ENCODE data around the gene OSBPL6. TPM values are rescaled to one million over a fixed set of nuclear protein-coding genes. Genes with fewer than 3 reads are reported as not detected.

OSBPL6 gene
- total and polyA plus RNA-seq, 2 of the 13 experiments (the other 11 are each of a cell fraction or from before 2014, with no cell fraction given), result 0.03 to 0.11 TPM

- TF ChIP-seq NFKBIZ (CRISPR knock-in tag; IDR thresholded peaks at IDR 0.05) (no peak), MIER3 (CRISPR knock-in tag; IDR thresholded peaks at IDR 0.05; ENCODE audit: borderline replicate concordance) (peak; percentile 88), HOXA9 (CRISPR knock-in tag; IDR thresholded peaks at IDR 0.05; ENCODE audit: borderline replicate concordance) (no peak), ZNF430 (CRISPR knock-in tag; IDR thresholded peaks at IDR 0.05) (no peak), ZNF792 (CRISPR knock-in tag; IDR thresholded peaks at IDR 0.05) (peak; percentile 82; the same call in 1 of the 2 replicates), RFX1 (IDR thresholded peaks at IDR 0.05) (no peak), TEF (CRISPR knock-in tag; IDR thresholded peaks at IDR 0.05) (no peak), ZNF740 (CRISPR knock-in tag; IDR thresholded peaks at IDR 0.05) (no peak), CENPBD1 (CRISPR knock-in tag; IDR thresholded peaks at IDR 0.05; ENCODE audit: borderline replicate concordance, low read depth) (no peak), TBP (CRISPR knock-in tag; IDR thresholded peaks at IDR 0.05) (no peak), ZNF790 (CRISPR knock-in tag; IDR thresholded peaks at IDR 0.05; ENCODE audit: borderline replicate concordance) (no peak), TFDP1 (CRISPR knock-in tag; IDR thresholded peaks at IDR 0.05; ENCODE audit: borderline replicate concordance) (peak; percentile 86; the same call in 1 of the 2 replicates), BHLHE40 (IDR thresholded peaks at IDR 0.05; ENCODE audit: low read length) (peak; percentile 32; the same call in 1 of the 2 replicates), ZNF431 (CRISPR knock-in tag; IDR thresholded peaks at IDR 0.05; ENCODE audit: borderline replicate concordance, low read depth) (no peak), CENPT (CRISPR knock-in tag; IDR thresholded peaks at IDR 0.05; ENCODE audit: low read depth) (no peak), ZSCAN5A (CRISPR knock-in tag; IDR thresholded peaks at IDR 0.05; ENCODE audit: borderline replicate concordance) (no peak), SP5 (CRISPR knock-in tag; IDR thresholded peaks at IDR 0.05; ENCODE audit: borderline replicate concordance, low read depth) (no peak), ZBTB37 (CRISPR knock-in tag; IDR thresholded peaks at IDR 0.05) (no peak), MLLT10 (CRISPR knock-in tag; IDR thresholded peaks at IDR 0.05) (no peak), ZNF781 (CRISPR knock-in tag; IDR thresholded peaks at IDR 0.05; ENCODE audit: borderline replicate concordance, not compliant biosample characterization) (peak; percentile 75), TRAFD1 (CRISPR knock-in tag; IDR thresholded peaks at IDR 0.05; ENCODE audit: borderline replicate concordance) (no peak), ZNF672 (CRISPR knock-in tag; IDR thresholded peaks at IDR 0.05) (no peak)
Observed at GRCh38 chr2:178414266-178415247, 220.2 kb downstream of the OSBPL6 start (continued).
